AG09309 (cell line): ENCODE measurements around the gene LMF1.
"Not testable (repeated sequence)": the region's sequence is repeated elsewhere in the genome, so short reads cannot be mapped to it uniquely, and the experiment has no call there.

Experiments
- DNase-seq: peaks from one replicate; pipeline ENCODE4 v3.0.0-alpha.2; 2010; ENCODE audit warnings: low read depth
- H3K4me3 ChIP-seq: 2 replicates; pipeline ENCODE4 v1.5.1; 2011; ENCODE audit warnings: mild to moderate bottlenecking, low read depth, low read length, moderate library complexity; ENCODE audit not compliant: control insufficient read depth
- TF ChIP-seq, protein P1 (sequence below): IDR thresholded peaks from 2 replicates; pipeline ENCODE4 v1.5.1; 2011; ENCODE audit warnings: mild to moderate bottlenecking, low read depth, low read length, inconsistent platforms; ENCODE audit not compliant: insufficient read depth, control insufficient read depth; ENCODE audit errors: missing control alignments

LMF1 gene

DNA sequence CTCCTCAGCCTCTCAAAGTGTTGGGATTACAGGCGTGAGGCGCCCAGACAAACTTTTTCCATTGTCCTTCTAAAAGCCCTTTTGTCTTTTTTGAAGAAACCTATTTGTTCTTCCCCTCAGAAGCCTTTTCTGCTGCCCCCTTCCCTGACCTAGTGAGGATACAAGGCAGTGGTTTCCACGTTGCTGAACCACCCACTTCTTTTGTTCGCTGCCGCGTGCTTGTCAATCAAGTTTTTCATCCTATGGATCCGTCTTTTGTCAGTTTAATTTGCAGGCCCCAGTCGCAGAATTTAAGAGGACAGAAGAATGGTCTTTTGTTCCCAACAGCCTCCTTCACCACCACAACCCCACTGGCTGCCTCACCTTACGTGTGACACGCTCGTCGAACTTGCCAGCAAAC, 150.0 kb downstream of the LMF1 start:
- TF ChIP-seq, protein P1, sequence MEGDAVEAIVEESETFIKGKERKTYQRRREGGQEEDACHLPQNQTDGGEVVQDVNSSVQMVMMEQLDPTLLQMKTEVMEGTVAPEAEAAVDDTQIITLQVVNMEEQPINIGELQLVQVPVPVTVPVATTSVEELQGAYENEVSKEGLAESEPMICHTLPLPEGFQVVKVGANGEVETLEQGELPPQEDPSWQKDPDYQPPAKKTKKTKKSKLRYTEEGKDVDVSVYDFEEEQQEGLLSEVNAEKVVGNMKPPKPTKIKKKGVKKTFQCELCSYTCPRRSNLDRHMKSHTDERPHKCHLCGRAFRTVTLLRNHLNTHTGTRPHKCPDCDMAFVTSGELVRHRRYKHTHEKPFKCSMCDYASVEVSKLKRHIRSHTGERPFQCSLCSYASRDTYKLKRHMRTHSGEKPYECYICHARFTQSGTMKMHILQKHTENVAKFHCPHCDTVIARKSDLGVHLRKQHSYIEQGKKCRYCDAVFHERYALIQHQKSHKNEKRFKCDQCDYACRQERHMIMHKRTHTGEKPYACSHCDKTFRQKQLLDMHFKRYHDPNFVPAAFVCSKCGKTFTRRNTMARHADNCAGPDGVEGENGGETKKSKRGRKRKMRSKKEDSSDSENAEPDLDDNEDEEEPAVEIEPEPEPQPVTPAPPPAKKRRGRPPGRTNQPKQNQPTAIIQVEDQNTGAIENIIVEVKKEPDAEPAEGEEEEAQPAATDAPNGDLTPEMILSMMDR = no peak
- no peak overlapping the region for H3K4me3 ChIP-seq
- no peak for DNase-seq

DNA sequence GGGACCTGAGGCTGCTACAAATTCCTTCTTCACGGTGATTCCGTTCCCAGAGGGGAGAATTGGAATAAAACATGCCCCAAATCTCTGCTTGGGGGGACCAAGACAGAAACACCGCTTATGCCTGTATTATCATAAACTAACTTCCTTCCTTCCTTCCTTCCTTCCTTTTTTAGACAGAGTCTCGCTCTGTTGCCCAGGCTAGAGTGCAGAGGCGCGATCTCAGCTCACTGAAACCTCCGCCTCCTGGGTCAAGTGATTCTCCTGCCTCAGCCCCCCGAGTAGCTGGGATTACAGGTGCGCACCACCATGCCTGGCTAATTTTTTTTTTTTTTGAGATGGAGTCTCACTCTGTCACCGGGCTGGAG, 150.8 kb downstream of the LMF1 start:
- H3K4me3 ChIP-seq = not testable (repeated sequence)

DNA sequence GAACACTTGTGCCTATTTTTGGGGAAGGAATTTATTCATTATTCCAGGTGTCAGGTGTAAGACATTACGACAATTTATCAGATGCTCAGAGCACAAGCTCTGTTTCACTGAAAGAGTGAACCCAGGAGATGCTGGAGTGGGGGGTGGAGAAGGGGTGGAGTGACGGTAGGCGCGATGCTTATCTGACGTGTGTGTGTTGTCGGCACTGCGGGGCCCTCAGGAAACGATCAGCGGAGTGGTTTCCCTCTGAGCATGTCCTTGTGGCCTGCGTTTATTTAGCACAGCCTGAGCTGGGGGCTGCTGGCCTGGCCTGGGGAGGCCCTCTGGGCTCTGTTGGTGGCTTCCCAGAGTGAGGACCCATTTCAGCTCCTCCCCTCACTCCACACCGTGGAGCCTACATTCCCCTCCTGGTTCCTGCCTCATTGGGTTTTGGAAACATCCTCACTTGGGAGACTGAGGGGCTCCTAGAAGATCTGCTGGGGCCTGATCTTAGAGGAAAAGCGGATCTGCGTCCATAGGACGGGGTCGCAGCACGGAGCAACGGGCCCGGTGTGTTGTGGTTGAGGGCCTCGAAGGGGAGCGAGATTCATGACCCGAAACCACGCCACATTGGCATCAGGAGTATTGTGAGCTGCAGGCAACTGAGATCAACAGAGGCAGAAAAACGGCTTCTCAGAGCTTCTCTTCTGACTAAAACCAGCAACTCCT, 151.3 kb downstream of the LMF1 start:
- DNase-seq = no peak
- TF ChIP-seq, protein P1 = no peak
- H3K4me3 ChIP-seq = no peak overlapping the region

More for the DNA sequence above, 150.8 kb downstream of the LMF1 start:
- DNase-seq = not testable (repeated sequence)

DNA sequence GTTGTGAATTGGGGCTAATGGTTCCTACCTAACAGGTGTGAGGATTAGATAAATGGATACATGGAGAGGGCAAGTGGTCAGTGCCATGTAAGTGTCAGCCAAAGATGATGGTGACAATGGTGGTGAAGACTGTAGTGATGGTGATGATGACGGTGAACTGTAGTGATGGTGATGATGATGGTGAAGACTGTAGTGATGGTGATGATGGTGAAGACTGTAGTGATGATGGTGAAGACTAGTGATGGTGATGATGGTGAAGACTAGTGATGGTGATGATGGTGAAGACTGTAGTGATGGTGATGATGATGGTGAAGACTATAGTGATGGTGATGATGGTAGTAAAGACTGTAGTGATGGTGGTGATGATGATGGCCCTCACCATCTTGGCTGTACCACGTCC, 152.2 kb downstream of the LMF1 start:
- TF ChIP-seq, protein P1 = no peak
- no peak for DNase-seq
- H3K4me3 ChIP-seq = no peak overlapping the region

DNA sequence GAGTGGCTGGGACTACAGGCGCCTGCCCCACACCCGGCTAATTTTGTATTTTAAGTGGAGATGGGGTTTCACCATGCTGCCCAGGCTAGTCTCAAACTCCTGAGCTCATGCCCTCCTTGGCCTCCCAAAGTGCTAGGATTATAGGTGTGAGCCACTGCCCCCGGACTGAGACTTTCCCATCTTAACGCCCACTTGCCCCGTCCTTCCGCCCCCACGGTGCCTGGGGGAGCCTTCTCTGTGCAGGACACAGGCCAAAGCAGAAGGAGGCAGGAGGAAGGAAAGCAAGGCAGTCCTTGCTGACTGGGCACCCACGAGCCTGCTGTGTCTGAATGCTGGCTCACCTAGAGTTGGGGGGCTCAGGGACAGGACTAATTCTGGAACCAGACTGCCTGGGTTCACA, 152.7 kb downstream of the LMF1 start:
- no peak for DNase-seq
- TF ChIP-seq, protein P1 = no peak
- no peak overlapping the region for H3K4me3 ChIP-seq

DNA sequence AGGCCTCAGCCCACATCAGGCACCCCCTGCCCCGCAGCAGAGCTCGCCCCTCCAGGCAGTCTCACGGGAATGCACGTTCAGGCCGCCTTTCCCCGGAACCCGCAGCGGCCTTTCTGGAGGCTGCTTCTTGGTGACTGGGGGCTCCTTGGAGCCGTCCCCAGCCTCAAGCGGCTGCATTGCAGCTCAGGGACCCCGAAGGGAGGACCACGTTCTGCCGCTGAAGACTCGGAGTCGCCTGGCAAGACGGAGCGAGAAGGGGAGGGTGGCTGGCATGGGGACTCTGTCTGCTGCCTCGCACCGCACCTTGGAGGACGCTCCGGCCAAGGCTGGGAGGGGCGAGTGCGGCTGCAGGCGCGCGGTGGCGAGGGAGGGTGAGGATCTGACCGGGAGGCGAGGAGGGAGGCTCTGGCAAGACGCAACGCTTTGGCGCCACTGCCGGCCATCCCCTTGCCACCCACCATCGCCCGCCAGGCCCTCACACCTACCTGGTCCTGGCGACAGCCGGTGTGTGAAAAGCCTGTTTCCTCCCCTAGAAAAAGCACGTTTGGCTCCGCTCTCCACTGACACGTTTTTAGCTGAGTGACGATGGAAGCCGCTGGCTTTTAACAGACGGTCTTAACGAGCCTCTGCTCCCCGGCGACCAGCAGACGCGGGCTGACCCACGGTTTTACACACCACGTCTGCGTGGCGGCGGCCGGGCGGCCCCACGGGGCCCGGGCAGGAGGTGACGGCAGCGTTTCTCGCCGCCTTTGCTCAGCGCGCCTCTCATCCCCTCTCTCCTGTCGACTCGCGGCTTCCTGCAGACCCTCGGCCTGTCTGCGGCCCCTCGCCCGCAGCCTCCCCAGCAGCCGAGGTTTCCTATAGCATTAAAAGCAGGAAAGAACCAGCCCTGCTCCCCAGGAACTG, 153.5 kb downstream of the LMF1 start:
- TF ChIP-seq, protein P1 = no peak
- no peak overlapping the region for H3K4me3 ChIP-seq
- DNase-seq = no peak

DNA sequence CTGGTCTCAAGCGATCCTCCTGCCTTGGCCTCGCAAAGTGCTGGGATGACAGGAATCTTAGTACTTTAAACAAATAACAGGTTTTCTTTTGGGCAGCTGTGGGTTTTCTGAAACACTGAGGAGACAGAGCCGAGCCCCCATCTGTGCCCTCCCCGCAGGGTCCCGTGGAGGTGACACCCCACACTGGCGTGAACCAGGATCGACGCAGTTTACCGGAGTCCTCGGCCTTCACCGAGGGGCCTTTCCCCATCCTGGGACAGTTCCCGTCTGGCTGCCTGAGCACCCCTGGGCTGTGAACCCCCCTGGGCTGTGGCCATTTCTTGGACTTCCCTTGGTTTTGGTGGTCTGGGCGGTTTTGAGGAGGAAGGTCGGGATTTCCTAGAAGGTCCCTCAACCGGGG, 154.9 kb downstream of the LMF1 start:
- H3K4me3 ChIP-seq = no peak overlapping the region
- DNase-seq = no peak
- TF ChIP-seq, protein P1 = no peak
